Stimulated activated CD4-positive, alpha-beta T cell treated with anti-CD3 and anti-CD28 coated beads, Interleukin-4, amount 100 ng/mL, for 4 hours (primary cell): ENCODE measurements around the gene IFTAP.
"Not testable (repeated sequence)": the region's sequence is repeated elsewhere in the genome, so short reads cannot be mapped to it uniquely, and the experiment has no call there.

Experiments
- DNase-seq, 2 experiments: peaks; one replicate each; pipeline ENCODE4 v3.0.0-alpha.2; 2020

The IFTAP gene

GRCh38 chr11:36661359-36661758 is 67.1 kb downstream of the IFTAP start:
- not testable (repeated sequence) for DNase-seq

- DNase-seq: no peak
Measured at GRCh38 chr11:36672815-36673450, 78.6 kb downstream of the IFTAP start.

GRCh38 chr11:36679547-36679946 is 85.2 kb downstream of the IFTAP start:
- not testable (repeated sequence) for DNase-seq

- no peak for DNase-seq
Measured at GRCh38 chr11:36683818-36684217, 89.5 kb downstream of the IFTAP start.

GRCh38 chr11:36684840-36685801 is 90.8 kb downstream of the IFTAP start:
- peak in 1 of 2 experiments; percentile 45 for DNase-seq

- DNase-seq: no peak
Measured at GRCh38 chr11:36688132-36688531, 93.8 kb downstream of the IFTAP start.

GRCh38 chr11:36688571-36689291 is 94.4 kb downstream of the IFTAP start:
- DNase-seq: no peak

- no peak for DNase-seq
Measured at GRCh38 chr11:36689442-36689841, 95.1 kb downstream of the IFTAP start.

GRCh38 chr11:36692704-36693103 is 98.4 kb downstream of the IFTAP start:
- DNase-seq: no peak

GRCh38 chr11:36693139-36693843 is 99.0 kb downstream of the IFTAP start:
- no peak for DNase-seq

- DNase-seq: no peak
Measured at GRCh38 chr11:36695111-36695510, 100.8 kb downstream of the IFTAP start.

GRCh38 chr11:36695571-36695970 is 101.3 kb downstream of the IFTAP start:
- DNase-seq: no peak

GRCh38 chr11:36696550-36696949 is 102.2 kb downstream of the IFTAP start:
- DNase-seq: no peak

GRCh38 chr11:36699271-36699670 is 105.0 kb downstream of the IFTAP start:
- no peak for DNase-seq

- DNase-seq: no peak
Measured at GRCh38 chr11:36700246-36700645, 105.9 kb downstream of the IFTAP start.

- DNase-seq: no peak
Measured at GRCh38 chr11:36702330-36703054, 108.2 kb downstream of the IFTAP start.

- no peak for DNase-seq
Measured at GRCh38 chr11:36703055-36703404, 108.7 kb downstream of the IFTAP start.
